CD4-positive, alpha-beta T cell (primary cell): Measurements from ENCODE around the gene TRIB2. TPM values are rescaled to one million over a fixed set of nuclear protein-coding genes. Genes with fewer than 3 reads are reported as not detected.
A peak's percentile ranks its signal among the peaks of the same experiment; 100 is the strongest.

Source experiments
- ATAC-seq: fragments of 200-7000 bp; cut with Tn5 transposase; one replicate; pipeline ENCODE4 v1.10.0; 2022; ENCODE audit warnings: mild to moderate bottlenecking; ENCODE audit not compliant: poor library complexity
- CTCF ChIA-PET: fragments of 350-600 bp; sonication (Branson Sonifier 250); formaldehyde crosslinking; loops from one replicate; lab custom pipeline; 2021; ENCODE audit warnings: antibody characterized with exemption, inconsistent platforms; lab: Charles Lee
- POLR2A ChIA-PET: fragments of 350-600 bp; sonication (Branson Sonifier 250); formaldehyde crosslinking; loops from one replicate; lab custom pipeline; 2021; ENCODE audit warnings: antibody characterized with exemption, inconsistent platforms; lab: Charles Lee
- DNase-seq, 14 experiments: peaks; one replicate each; pipeline ENCODE4 v3.0.0-alpha.2; 2013 to 2020; ENCODE audit warnings: mixed read lengths in 2 of 14
- H3K27ac ChIP-seq, 2 donors: one replicate each; pipeline versions ENCODE4 v1.5.1 to v1.7.0; 2013; ENCODE audit warnings: low read length in 2 of 2, low read depth in 1 of 2, mild to moderate bottlenecking in 1 of 2
- H3K27me3 ChIP-seq, 2 experiments: 1 replicate in 1 of 2; 2 replicates in 1 of 2; pipeline versions ENCODE4 v1.6.1 to v1.7.0; 2013; ENCODE audit warnings: low read length in 2 of 2, control low read depth in 1 of 2, mild to moderate bottlenecking in 1 of 2, moderate library complexity in 1 of 2; ENCODE audit not compliant: insufficient read depth in 2 of 2, control insufficient read depth in 1 of 2
- H3K36me3 ChIP-seq: one replicate; pipeline ENCODE4 v1.6.1; 2013; ENCODE audit warnings: low read length, control low read depth; ENCODE audit not compliant: insufficient read depth
- H3K4me1 ChIP-seq: one replicate; pipeline ENCODE4 v1.6.1; 2013; ENCODE audit warnings: low read length, control low read depth; ENCODE audit not compliant: insufficient read depth
- H3K4me3 ChIP-seq: one replicate; pipeline ENCODE4 v1.5.1; 2013; ENCODE audit warnings: mild to moderate bottlenecking, low read length, moderate library complexity
- H3K9me3 ChIP-seq, 2 experiments: 1 replicate in 1 of 2; 2 replicates in 1 of 2; pipeline versions ENCODE4 v1.6.1 to v1.7.0; 2013; ENCODE audit warnings: low read length in 2 of 2, mild to moderate bottlenecking in 2 of 2, control low read depth in 1 of 2, moderate library complexity in 1 of 2; ENCODE audit not compliant: control insufficient read depth in 1 of 2, insufficient read depth in 1 of 2
- H3K27ac Mint-ChIP-seq: one replicate; pipeline ENCODE4 v1.8.0; 2020; ENCODE audit warnings: mixed read lengths
- H3K27me3 Mint-ChIP-seq: one replicate; pipeline ENCODE4 v1.8.0; 2021; ENCODE audit warnings: mixed read lengths
- H3K36me3 Mint-ChIP-seq: one replicate; pipeline ENCODE4 v1.8.0; 2021; ENCODE audit warnings: low read depth, mixed read lengths
- H3K4me1 Mint-ChIP-seq: one replicate; pipeline ENCODE4 v1.8.0; 2021; ENCODE audit warnings: low read depth, mixed read lengths
- H3K4me3 Mint-ChIP-seq: one replicate; pipeline ENCODE4 v1.8.0; 2020; ENCODE audit warnings: mild to moderate bottlenecking, mixed read lengths
- H3K9me3 Mint-ChIP-seq: one replicate; pipeline ENCODE4 v1.8.0; 2020; ENCODE audit warnings: mixed read lengths
- intact Hi-C, 2 experiments: fragments of 100-400 bp; cut with DNase I in 1 of 2; cut with micrococcal nuclease in 1 of 2; formaldehyde crosslinking; loops; one replicate each; pipeline versions ENCODE4 v1.15.1 to v1.9.0; 2023 to 2025; cut with DNase I, micrococcal nuclease
- total RNA-seq, 174 experiments: library from RNA in 2 of 174; stranded (reverse) in 2 of 174; gene quantifications; one replicate each; pipeline ENCODE4 v1.2.3 and lab custom pipeline; 2021 to 2026
- TF ChIP-seq, protein P1 (sequence below): fragments of 200-600 bp; IDR thresholded peaks from one replicate; pipeline ENCODE4 v1.8.0; 2022; ENCODE audit warnings: antibody characterized with exemption, mild to moderate bottlenecking

TRIB2 gene
- total RNA-seq, 2 experiments from 2014 or later: 91.3 to 102 TPM

- Histone ChIP-seq H3K9me3 (no peaks in the 10 kb centered on the region), H3K4me1 (peaks cover 53% of the 10 kb centered on the region), H3K27me3 (no peaks in the 10 kb centered on the region), H3K4me3 (no peak overlapping the region), H3K27ac (no peak overlapping the region), H3K36me3 (no peaks in the 10 kb centered on the region)
- Mint-ChIP-seq H3K4me3 (no peak overlapping the region), H3K27ac (peak overlapping the region; percentile 90), H3K27me3 (no peaks in the 10 kb centered on the region), H3K4me1 (peaks cover 67% of the 10 kb centered on the region), H3K9me3 (no peaks in the 10 kb centered on the region), H3K36me3 (peaks cover 17% of the 10 kb centered on the region)
- DNase-seq (no peak), ATAC-seq (no peak)
- CTCF ChIA-PET: no interaction called here
- intact Hi-C loops: loop anchor here (5.0 to 10.0 kb wide), 3 partner anchors 581 to 758 kb away; no protein-coding TSS in a partner anchor
- POLR2A ChIA-PET: no interaction called here
- TF ChIP-seq, protein P1, sequence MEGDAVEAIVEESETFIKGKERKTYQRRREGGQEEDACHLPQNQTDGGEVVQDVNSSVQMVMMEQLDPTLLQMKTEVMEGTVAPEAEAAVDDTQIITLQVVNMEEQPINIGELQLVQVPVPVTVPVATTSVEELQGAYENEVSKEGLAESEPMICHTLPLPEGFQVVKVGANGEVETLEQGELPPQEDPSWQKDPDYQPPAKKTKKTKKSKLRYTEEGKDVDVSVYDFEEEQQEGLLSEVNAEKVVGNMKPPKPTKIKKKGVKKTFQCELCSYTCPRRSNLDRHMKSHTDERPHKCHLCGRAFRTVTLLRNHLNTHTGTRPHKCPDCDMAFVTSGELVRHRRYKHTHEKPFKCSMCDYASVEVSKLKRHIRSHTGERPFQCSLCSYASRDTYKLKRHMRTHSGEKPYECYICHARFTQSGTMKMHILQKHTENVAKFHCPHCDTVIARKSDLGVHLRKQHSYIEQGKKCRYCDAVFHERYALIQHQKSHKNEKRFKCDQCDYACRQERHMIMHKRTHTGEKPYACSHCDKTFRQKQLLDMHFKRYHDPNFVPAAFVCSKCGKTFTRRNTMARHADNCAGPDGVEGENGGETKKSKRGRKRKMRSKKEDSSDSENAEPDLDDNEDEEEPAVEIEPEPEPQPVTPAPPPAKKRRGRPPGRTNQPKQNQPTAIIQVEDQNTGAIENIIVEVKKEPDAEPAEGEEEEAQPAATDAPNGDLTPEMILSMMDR: no peak
Measured at GRCh38 chr2:12712881-12713280, 3.9 kb upstream of the TRIB2 start.

DNA sequence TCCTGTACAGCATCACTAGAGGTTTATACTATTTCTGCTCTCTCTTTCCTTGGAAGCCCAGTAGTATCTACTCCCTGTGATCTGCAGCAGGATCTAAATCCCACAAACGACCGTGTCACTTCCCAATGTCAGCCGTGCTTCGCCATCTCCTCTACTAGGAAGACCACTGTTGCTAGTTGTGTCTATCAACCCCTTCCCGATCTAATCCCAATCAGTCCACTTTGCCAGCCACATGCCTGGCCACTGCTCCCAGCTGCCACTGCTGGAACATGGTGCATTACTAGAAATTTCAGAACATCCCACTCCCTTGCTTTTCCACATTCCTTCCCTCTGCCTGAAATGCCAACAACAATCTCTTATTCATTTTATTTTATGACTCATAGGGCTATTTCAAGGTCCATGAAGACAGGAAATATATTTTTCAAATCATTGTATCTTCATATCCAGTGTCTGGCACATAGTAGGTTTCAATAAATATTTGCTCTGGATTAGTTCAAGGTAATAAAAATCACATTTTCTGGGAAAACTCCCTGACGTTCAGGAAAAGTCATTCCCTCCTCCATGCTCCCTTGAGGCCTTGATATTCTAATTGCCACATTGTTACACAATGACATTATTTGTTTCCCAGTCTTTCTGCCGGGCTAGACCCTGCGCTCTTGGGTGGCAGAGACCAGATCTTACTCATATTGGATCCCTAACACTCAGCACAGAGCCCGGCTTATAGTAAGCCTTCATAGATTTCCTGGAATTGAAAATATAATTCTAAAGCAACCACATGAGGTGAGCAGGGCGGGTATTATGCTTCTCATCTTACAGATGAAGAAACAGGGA, 2.1 kb upstream of the TRIB2 start:
- POLR2A ChIA-PET: interaction anchor here (1.3 to 4.2 kb wide), 7 partner anchors 9 to 770 kb away, joined by 3 to 73 read pairs (median 14); no protein-coding TSS in a partner anchor
- ATAC-seq (no peak), DNase-seq (no peak)
- intact Hi-C loops: loop anchor here (5.0 to 10.0 kb wide), 7 partner anchors 143 to 760 kb away; no protein-coding TSS in a partner anchor
- H3K4me1 Mint-ChIP-seq: peaks cover 53% of the 10 kb centered on the region
- TF ChIP-seq, protein P1: no peak
- H3K36me3 Mint-ChIP-seq: peaks cover 32% of the 10 kb centered on the region
- peak overlapping the region; percentile 93 for H3K27ac Mint-ChIP-seq
- Histone ChIP-seq H3K9me3 (no peaks in the 10 kb centered on the region), H3K36me3 (no peaks in the 10 kb centered on the region), H3K4me3 (no peak overlapping the region), H3K4me1 (peaks cover 40% of the 10 kb centered on the region), H3K27ac (peak overlapping the region in 1 of 2 donors; percentile 41), H3K27me3 (no peaks in the 10 kb centered on the region)
- CTCF ChIA-PET: interaction anchor here (1.4 to 3.2 kb wide), 4 partner anchors 13 to 299 kb away, joined by 5 to 26 read pairs (median 12); no protein-coding TSS in a partner anchor
- peak overlapping the region; percentile 100 for H3K4me3 Mint-ChIP-seq
- no peaks in the 10 kb centered on the region for H3K27me3 Mint-ChIP-seq
- H3K9me3 Mint-ChIP-seq: no peaks in the 10 kb centered on the region

DNA sequence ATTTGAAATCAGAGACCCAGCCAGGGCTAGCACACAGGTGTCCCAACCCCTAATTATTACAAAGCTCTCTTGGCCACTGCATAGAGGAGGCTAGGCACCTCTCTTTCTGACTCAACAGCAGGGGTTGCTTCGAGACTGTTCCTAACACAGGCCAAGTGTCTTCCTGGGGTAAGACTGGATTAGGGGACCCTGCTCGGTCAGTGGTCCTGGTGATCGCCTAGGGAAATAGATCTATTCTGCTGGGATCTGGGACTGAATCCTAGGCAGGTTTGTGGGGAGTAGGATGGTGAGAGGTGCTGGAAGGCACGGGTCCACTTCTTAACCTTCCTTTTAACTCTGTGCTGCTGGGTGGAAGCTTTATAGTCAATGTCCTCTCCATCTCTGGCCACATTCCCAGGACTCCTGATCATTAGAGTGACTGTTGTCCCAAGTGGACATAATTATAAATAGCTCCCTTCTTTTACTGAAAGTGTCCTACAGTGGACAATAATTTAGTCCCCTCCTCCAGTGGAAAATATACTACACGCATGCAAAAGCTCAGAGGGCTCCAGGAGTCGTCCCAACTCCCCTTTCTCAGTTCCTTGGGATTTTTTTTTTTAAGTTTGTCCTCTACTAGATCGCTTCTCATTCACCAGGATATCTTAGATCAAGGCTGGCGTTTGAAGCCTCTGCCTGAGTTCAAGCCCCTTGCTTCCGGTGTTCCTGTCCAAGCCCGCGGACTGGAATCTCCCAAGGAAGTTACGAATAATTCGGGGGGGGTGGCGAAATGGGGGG, 1.3 kb upstream of the TRIB2 start:
- TF ChIP-seq, protein P1: no peak
- intact Hi-C loops: loop anchor here (1.0 to 10.0 kb wide), 10 partner anchors 142 to 887 kb away; no protein-coding TSS in a partner anchor
- peaks cover 34% of the 10 kb centered on the region for H3K36me3 Mint-ChIP-seq
- H3K4me3 Mint-ChIP-seq: peak overlapping the region; percentile 100
- peak overlapping the region; percentile 93 for H3K27ac Mint-ChIP-seq
- Histone ChIP-seq H3K4me1 (peaks cover 31% of the 10 kb centered on the region), H3K27me3 (no peaks in the 10 kb centered on the region), H3K27ac (peak overlapping the region; percentile 15 to 41), H3K9me3 (no peaks in the 10 kb centered on the region), H3K4me3 (peak overlapping the region; percentile 75), H3K36me3 (no peaks in the 10 kb centered on the region)
- H3K9me3 Mint-ChIP-seq: no peaks in the 10 kb centered on the region
- ATAC-seq: no peak
- H3K4me1 Mint-ChIP-seq: peaks cover 49% of the 10 kb centered on the region
- ChIA-PET CTCF (interaction anchor here (0.6 to 3.2 kb wide), 14 partner anchors 9 to 852 kb away, joined by 3 to 26 read pairs (median 4); no protein-coding TSS in a partner anchor), POLR2A (interaction anchor here (0.6 to 4.2 kb wide), 34 partner anchors 8 to 887 kb away, joined by 3 to 73 read pairs (median 5); no protein-coding TSS in a partner anchor)
- no peak for DNase-seq
- no peaks in the 10 kb centered on the region for H3K27me3 Mint-ChIP-seq
